ENCODE results near the gene RIN2.
A peak's percentile ranks its signal among the peaks of the same experiment; 100 is the strongest.

The RIN2 gene

GRCh38 chr20:19758133-19758500, at the start of gene RIN2:
RIN2 (plus strand) TSS chr20:19758258; CDS start chr20:19889602, 131,344 bp downstream.
- Histone ChIP-seq H3K4me3 (peak within 1 kb of the TSS; percentile 79), H3K27ac (peak within 1 kb of the TSS; percentile 92 to 97)
- peak; percentile 79 for DNase-seq (ENCODE audit: low spot score)
- TF ChIP-seq CTCF (IDR thresholded peaks at IDR 0.05), result no peak

DNA sequence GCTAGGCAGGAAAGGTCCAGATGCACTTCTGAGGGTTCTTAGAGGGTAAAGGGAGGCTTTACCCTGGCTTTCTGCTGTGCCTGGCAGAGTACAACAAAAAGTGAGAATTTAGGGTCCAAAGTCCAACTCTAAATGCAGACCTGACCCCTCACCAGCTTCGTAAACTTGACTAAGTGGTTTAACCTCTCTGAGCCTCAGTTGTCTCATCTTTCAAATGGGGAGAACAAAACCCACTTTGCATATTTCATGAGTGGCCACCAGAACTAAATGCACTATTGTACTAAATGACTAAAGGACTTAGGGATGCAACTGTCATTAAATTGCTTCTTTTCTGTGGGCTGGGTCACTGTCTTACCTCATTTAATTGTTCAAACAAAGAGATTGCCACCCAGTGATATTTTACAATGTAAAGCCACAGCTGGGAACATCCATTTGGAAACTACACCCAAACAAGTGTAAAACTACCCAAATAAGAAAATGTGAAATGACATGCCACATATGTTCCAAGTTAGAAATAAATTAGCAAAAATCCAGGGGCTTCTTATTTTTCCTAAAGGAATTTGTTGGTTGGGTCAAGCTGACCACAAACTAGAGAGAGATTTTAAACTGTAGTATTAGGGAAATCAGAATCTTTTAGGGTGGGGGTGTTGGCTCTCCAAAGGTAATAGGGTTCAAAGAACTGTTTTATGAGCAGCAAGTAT, 48.3 kb upstream of the RIN2 start:
- TF ChIP-seq CTCF (IDR thresholded peaks at IDR 0.05), result no peak
- Histone ChIP-seq H3K4me3 (no peak overlapping the region), H3K27ac (no peak overlapping the region)
- no peak for DNase-seq (ENCODE audit: low spot score)

GRCh38 chr20:19710336-19711120, 47.5 kb upstream of the RIN2 start:
- Histone ChIP-seq H3K4me3 (no peak overlapping the region), H3K27ac (no peak overlapping the region)
- no peak for DNase-seq (ENCODE audit: low spot score)
- no peak for TF ChIP-seq CTCF (IDR thresholded peaks at IDR 0.05)

DNA sequence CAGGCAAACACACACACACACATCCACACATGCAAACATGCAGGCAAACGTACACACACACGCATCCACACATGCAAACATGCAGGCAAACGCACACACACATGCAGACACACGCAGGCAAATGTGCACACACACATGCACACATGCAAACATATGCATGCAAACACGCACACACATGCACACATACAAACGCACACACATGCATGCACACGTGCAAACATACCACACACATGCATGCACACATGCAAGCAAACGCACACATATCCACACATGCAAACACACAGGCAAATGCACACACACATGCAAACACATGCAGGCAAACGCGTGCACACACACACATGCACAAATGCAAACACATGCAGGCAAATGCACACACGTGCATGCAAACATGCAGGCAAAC, 46.9 kb upstream of the RIN2 start:
- Histone ChIP-seq H3K27ac (no peak overlapping the region), H3K4me3 (no peak overlapping the region)
- TF ChIP-seq CTCF (IDR thresholded peaks at IDR 0.05), result no peak
- DNase-seq (ENCODE audit: low spot score), result peak; percentile 21

DNA sequence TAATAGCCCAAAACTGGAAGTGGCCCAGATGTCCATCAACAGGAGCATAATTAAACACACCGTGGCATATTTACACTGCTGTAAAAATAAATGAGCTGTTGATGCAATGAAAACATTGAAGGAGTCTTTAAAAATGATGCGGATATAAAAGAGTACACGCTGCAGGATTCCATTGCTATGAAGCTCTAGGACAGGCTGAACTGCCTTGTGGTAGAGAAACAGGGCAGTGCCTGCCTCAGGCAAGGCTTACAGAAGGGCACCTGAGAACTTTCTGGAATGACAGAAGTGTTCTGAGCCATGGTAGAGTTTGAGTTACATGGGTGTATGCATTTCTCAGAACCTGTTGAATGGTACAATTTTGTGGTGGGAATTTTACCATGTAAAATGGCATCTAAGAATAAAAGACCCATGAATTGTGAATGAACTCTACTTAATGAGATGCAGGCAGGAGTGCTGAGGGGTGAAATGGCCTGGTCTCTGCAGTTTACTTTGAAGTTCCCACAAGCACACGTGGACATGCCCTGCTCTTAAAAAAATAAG, 45.3 kb upstream of the RIN2 start:
- TF ChIP-seq CTCF (IDR thresholded peaks at IDR 0.05), result no peak
- Histone ChIP-seq H3K4me3 (no peak overlapping the region), H3K27ac (no peak overlapping the region)
- no peak for DNase-seq (ENCODE audit: low spot score)

DNA sequence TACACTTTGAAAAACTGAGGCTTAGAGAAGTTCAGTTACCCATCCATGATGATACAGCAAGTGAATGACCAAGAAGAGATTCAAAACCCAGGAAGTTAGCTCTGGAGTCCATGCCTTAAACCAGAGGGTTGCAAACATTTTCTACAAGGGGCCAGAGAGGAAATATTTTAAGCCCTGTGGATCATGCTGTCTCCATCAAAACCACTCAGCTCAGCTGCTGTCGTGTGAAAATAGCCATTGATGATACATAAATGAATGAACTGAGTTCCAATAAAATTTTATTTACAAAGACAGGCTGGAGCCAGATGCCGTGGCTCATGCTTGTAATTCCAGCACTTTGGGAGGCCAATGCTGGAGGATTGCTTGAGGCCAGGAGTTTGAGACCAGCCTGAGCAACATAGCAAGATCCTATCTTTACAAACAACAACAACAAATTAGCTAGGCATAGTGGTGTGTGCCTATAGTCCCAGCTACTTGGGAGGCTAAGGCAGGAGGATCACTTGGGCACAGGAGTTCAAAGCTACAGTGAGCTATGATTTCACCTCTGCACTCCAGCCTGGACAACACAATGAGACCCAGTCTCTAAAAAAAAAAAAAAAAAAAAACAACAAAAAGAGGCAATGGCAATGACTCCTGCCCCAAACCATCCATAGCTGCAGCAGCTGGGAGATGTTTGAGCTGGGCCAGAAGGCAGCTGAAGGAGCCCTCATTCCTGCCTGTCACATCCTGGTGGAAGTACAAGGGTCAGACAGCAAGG, 44.1 kb upstream of the RIN2 start:
- TF ChIP-seq CTCF (IDR thresholded peaks at IDR 0.05), result no peak

More for the DNA sequence above, 44.1 kb upstream of the RIN2 start:
- H3K4me3 ChIP-seq, result no peak overlapping the region
- DNase-seq (ENCODE audit: low spot score), result peak; percentile 12
- no peak overlapping the region for H3K27ac ChIP-seq

Measured in coronary artery (tissue), 2 donors.